H1 (cell line): Measurements from ENCODE around the gene SAP30. TPM values are rescaled to one million over a fixed set of nuclear protein-coding genes. Genes with fewer than 3 reads are reported as not detected.

Source experiments
- BRCA1 ChIP-seq: IDR thresholded peaks from 2 replicates; pipeline ENCODE4 v1.6.1; 2012; ENCODE audit warnings: low read depth, low read length, improper control_type of control experiment
- CEBPB ChIP-seq: IDR thresholded peaks from 2 replicates; pipeline ENCODE4 v1.6.1; 2012; ENCODE audit warnings: low read depth, low read length
- CHD1 ChIP-seq: IDR thresholded peaks from 2 replicates; pipeline ENCODE4 v1.6.1; 2012; ENCODE audit warnings: low read depth, low read length, improper control_type of control experiment
- CHD7 ChIP-seq: fragments of 300-600 bp; sonication (generic); IDR thresholded peaks from 2 replicates; pipeline ENCODE4 v1.7.1; 2012; ENCODE audit warnings: low read length, moderate library complexity, mild to moderate bottlenecking, inconsistent platforms; ENCODE audit not compliant: insufficient replicate concordance
- HDAC2 ChIP-seq, 2 experiments: fragments of 300-600 bp in 1 of 2; sonication (generic) in 1 of 2; IDR thresholded peaks; 2 replicates each; pipeline ENCODE4 v1.6.1; 2011 to 2012; ENCODE audit warnings: low read depth in 2 of 2, low read length in 2 of 2, mild to moderate bottlenecking in 2 of 2, moderate library complexity in 2 of 2, borderline replicate concordance in 1 of 2, inconsistent platforms in 1 of 2
- PHF8 ChIP-seq: fragments of 200-600 bp; sonication (generic); conservative IDR thresholded peaks from 2 replicates; pipeline ENCODE4 v1.7.1; 2012; ENCODE audit warnings: low read depth, mild to moderate bottlenecking, inconsistent platforms, low read length, moderate library complexity
- POLR2A ChIP-seq, 2 experiments: IDR thresholded peaks; 1 replicate in 1 of 2; 2 replicates in 1 of 2; pipeline ENCODE4 v1.6.1; 2011; ENCODE audit warnings: low read depth in 2 of 2, low read length in 2 of 2, mild to moderate bottlenecking in 2 of 2; ENCODE audit errors: control extremely low read depth in 1 of 2
- RNF2 ChIP-seq: fragments of 200-900, 300-1000 bp; sonication (generic); IDR thresholded peaks from 2 replicates; pipeline ENCODE4 v1.7.1; 2016; ENCODE audit warnings: borderline replicate concordance, low read depth, mild to moderate bottlenecking, antibody characterized with exemption, low read length; ENCODE audit not compliant: poor library complexity, severe bottlenecking; ENCODE audit errors: missing control alignments
- polyA plus RNA-seq, 7 experiments: library from polyadenylated mRNA; depleted of rRNA in 3 of 7; stranded (reverse) in 5 of 7; unstranded in 2 of 7; fragments of >200 nt in 5 of 7; fragments of 200-250 nt in 2 of 7; gene quantifications; 1 replicate in 5 of 7; 2 replicates in 1 of 7; 4 replicates in 1 of 7; pipeline versions ENCODE4 v1.2.1 to v1.2.3, GENCODE V29; 2011 to 2013; ENCODE audit warnings: missing spikeins in 2 of 7, mixed read lengths in 2 of 7
- total RNA-seq: library from RNA; stranded (reverse); fragmentation: NEBNext Ultra II Directional; extraction: Animal tissue kit (Norgen Biotek cat#: 25700); gene quantifications from 2 replicates; pipeline ENCODE4 v1.2.1, GENCODE V29; 2021

SAP30 gene
- total and polyA plus RNA-seq, 2 of the 8 experiments (the other 6 are each of a cell fraction or from before 2014, with no cell fraction given): 7.7 to 21.1 TPM

- no peak for TF ChIP-seq CHD7
- TF ChIP-seq RNF2: no peak
- peak; percentile 90 for TF ChIP-seq CEBPB
- TF ChIP-seq PHF8: peak; percentile 88
- TF ChIP-seq CHD1: no peak
- TF ChIP-seq BRCA1: no peak
- peak; percentile 95 to 99 for TF ChIP-seq POLR2A (IDR thresholded peaks at IDR 0.05; ENCODE audit: control extremely low read depth in 1 of 2, low read depth in 2 of 2, low read length in 2 of 2)
- TF ChIP-seq HDAC2 (IDR thresholded peaks at IDR 0.05; ENCODE audit: borderline replicate concordance in 1 of 2, low read depth in 2 of 2, low read length in 2 of 2): no peak
These were observed 36.5 kb upstream of the SAP30 start, which contains the start of gene HMGB2 (continued) for GRCh38 chr4:173334085-173334890.
